GM10248 (cell line): ENCODE data around the gene ACBD6.
"Not testable (repeated sequence)": the region's sequence is repeated elsewhere in the genome, so short reads cannot be mapped to it uniquely, and the experiment has no call there.

Source experiments
- CTCF ChIA-PET: fragments of 300-600 bp; sonication (Branson Sonifier 250); formaldehyde crosslinking; extraction: SDS; loops from one replicate; lab custom pipeline; 2021; ENCODE audit warnings: antibody characterized with exemption; lab: Yijun Ruan, JAX
- POLR2A ChIA-PET: fragments of 350-650 bp; sonication (Branson Sonifier 250); formaldehyde crosslinking; extraction: SDS; loops from one replicate; lab custom pipeline; 2020; ENCODE audit warnings: antibody characterized with exemption; lab: Yijun Ruan, JAX
- DNase-seq: peaks from one replicate; pipeline ENCODE4 v3.0.0; 2012; ENCODE audit errors: extremely low spot score
- CTCF ChIP-seq: IDR thresholded peaks from 2 replicates; pipeline ENCODE4 v1.5.1; 2012; ENCODE audit warnings: mild to moderate bottlenecking, low read depth; ENCODE audit errors: extremely low read depth, missing control alignments, control extremely low read depth

The ACBD6 gene

GRCh38 chr1:180502361-180503279 is at the start of gene ACBD6:
ACBD6 (minus strand) TSS chr1:180502577; CDS start chr1:180502266, 311 bp downstream.
- POLR2A ChIA-PET = interaction anchor here (0.5 to 0.6 kb wide), 2 partner anchors 70 to 772 kb away, joined by 3 read pairs; no protein-coding TSS in a partner anchor
- CTCF ChIA-PET = interaction anchor here (0.9 to 6.3 kb wide), 7 partner anchors 10 to 516 kb away, joined by 3 to 55 read pairs (median 6); no protein-coding TSS in a partner anchor
- peak; percentile 89 for DNase-seq
- no peak for TF ChIP-seq CTCF

- no peak for TF ChIP-seq CTCF
- POLR2A ChIA-PET = no interaction called here
- CTCF ChIA-PET = interaction anchor here (1.3 kb wide), 1 partner anchor 19 kb away, joined by 4 read pairs; no protein-coding TSS in a partner anchor
- no peak for DNase-seq
Measured at GRCh38 chr1:180551997-180552396, 49.6 kb upstream of the ACBD6 start.

- DNase-seq = no peak
- ChIA-PET CTCF (interaction anchor here (0.9 to 1.4 kb wide), 4 partner anchors 11 to 313 kb away, joined by 3 to 4 read pairs (median 4); no protein-coding TSS in a partner anchor), POLR2A (no interaction called here)
- no peak for TF ChIP-seq CTCF
Measured at GRCh38 chr1:180550241-180550640, 47.9 kb upstream of the ACBD6 start.

GRCh38 chr1:180549770-180550169 is 47.4 kb upstream of the ACBD6 start:
- CTCF ChIA-PET = interaction anchor here (1.2 to 1.4 kb wide), 3 partner anchors 11 to 314 kb away, joined by 3 to 4 read pairs (median 4); no protein-coding TSS in a partner anchor
- DNase-seq, POLR2A ChIA-PET: not testable (repeated sequence)

GRCh38 chr1:180548686-180549317 is 46.4 kb upstream of the ACBD6 start:
- POLR2A ChIA-PET = no interaction called here
- no peak for DNase-seq
- CTCF ChIA-PET = interaction anchor here (1.0 to 1.3 kb wide), 2 partner anchors 32 to 315 kb away, joined by 4 to 5 read pairs; no protein-coding TSS in a partner anchor
- no peak for TF ChIP-seq CTCF

- CTCF ChIA-PET = interaction anchor here (1.0 to 2.7 kb wide), 2 partner anchors 12 to 13 kb away, joined by 3 to 8 read pairs; no protein-coding TSS in a partner anchor
- DNase-seq = no peak
- no peak for TF ChIP-seq CTCF
- POLR2A ChIA-PET = no interaction called here
Measured at GRCh38 chr1:180545991-180546390, 43.6 kb upstream of the ACBD6 start.
